GM12874 (cell line): ENCODE results near the gene MYO15A.

Experiments
- TF ChIP-seq, protein P1 (sequence below): IDR thresholded peaks from 2 replicates; pipeline ENCODE4 v1.5.1; 2011; ENCODE audit warnings: low read depth, mild to moderate bottlenecking, control low read depth, low read length, moderate library complexity; ENCODE audit not compliant: insufficient read depth

Gene MYO15A

DNA sequence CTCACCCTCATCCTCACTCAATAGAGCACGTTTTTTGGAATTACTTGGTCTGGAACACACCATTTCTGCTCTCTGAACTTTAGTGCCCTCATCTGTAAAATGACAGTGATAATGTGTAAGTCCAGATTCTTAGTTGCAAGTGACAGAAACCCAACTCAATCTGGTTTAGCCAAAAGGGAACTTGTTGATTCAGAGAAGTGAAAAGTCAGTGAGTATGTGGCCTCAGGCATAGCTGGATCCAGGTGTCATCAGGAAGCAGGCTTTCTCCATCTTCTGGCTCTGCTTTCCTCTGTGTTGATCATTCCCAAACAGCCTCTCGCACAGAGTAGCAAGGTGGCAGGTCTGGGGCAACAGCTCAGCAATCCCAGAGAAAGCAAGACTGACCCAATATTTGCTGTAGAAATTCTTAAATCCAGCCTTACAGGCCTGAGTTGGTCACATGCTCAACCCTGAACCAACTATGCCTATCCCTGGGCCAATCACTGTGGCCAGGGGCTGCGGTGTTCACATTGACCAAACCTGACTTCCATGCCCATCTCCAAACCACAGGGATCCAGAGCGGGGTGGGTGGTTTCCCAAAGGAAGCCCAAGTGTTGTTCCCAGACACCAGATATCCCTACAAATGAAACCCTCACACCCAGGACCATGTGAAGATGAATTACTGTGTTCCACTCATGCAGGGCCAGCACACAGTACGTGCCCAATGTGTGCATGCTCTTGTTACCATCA is 51.7 kb downstream of the MYO15A start:
- TF ChIP-seq, protein P1, sequence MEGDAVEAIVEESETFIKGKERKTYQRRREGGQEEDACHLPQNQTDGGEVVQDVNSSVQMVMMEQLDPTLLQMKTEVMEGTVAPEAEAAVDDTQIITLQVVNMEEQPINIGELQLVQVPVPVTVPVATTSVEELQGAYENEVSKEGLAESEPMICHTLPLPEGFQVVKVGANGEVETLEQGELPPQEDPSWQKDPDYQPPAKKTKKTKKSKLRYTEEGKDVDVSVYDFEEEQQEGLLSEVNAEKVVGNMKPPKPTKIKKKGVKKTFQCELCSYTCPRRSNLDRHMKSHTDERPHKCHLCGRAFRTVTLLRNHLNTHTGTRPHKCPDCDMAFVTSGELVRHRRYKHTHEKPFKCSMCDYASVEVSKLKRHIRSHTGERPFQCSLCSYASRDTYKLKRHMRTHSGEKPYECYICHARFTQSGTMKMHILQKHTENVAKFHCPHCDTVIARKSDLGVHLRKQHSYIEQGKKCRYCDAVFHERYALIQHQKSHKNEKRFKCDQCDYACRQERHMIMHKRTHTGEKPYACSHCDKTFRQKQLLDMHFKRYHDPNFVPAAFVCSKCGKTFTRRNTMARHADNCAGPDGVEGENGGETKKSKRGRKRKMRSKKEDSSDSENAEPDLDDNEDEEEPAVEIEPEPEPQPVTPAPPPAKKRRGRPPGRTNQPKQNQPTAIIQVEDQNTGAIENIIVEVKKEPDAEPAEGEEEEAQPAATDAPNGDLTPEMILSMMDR, result no peak

- TF ChIP-seq, protein P1, result no peak
These were observed 52.9 kb downstream of the MYO15A start for GRCh38 chr17:18161207-18162145.

GRCh38 chr17:18163547-18163946 is 55.0 kb downstream of the MYO15A start:
- TF ChIP-seq, protein P1, result no peak

GRCh38 chr17:18166894-18167293 is 58.3 kb downstream of the MYO15A start:
- TF ChIP-seq, protein P1, result peak; percentile 17; the same call in 1 of the 2 replicates

DNA sequence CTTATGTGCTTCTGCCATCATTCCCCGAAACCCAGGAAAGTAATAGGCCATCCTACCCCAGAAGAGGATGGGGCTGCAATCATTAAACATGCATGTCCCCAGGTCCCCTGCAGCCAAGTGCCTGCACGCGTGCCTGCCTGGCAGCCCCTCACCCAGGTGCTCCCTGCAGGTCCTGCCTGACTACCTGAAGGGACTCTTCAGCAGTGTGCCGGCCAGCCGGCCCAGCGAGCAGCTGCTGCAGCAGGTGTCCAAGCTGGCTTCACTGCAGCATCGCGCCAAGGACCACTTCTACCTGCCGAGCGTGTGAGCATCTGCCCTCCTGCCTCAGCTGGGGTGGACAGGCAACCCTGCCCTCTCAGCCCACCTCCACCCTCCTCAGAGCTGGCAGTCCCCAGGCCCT is 58.9 kb downstream of the MYO15A start:
- TF ChIP-seq, protein P1, result no peak

- TF ChIP-seq, protein P1, result no peak
These were observed 64.1 kb downstream of the MYO15A start for GRCh38 chr17:18172531-18173278.

- TF ChIP-seq, protein P1, result no peak
These were observed 65.2 kb downstream of the MYO15A start for GRCh38 chr17:18173740-18174139.
